Uterus (tissue), 2 donors: Measurements from ENCODE around the gene SELENOO.

Experiments
- CTCF ChIP-seq, 4 experiments: fragments of 200-600 bp in 2 of 4; fragments of 450-650 bp in 2 of 4; sonication (generic) in 2 of 4; IDR thresholded peaks; one replicate each; pipeline ENCODE4 v1.5.1; 2016 to 2019; ENCODE audit warnings: antibody characterized with exemption in 4 of 4, mild to moderate bottlenecking in 2 of 4, moderate library complexity in 1 of 4
- POLR2A ChIP-seq, 2 donors: fragments of 450-650 bp; IDR thresholded peaks; one replicate each; pipeline ENCODE4 v1.6.1; 2016; ENCODE audit warnings: antibody characterized with exemption in 2 of 2, mild to moderate bottlenecking in 1 of 2, moderate library complexity in 1 of 2

- no peak for TF ChIP-seq CTCF (IDR thresholded peaks at IDR 0.05)
- no peak for TF ChIP-seq POLR2A (IDR thresholded peaks at IDR 0.05)
Observed at GRCh38 chr22:50169774-50170341, 31.0 kb upstream of the SELENOO start.
